ENCODE results near the gene ATXN1L.
"Not testable (repeated sequence)": the region's sequence is repeated elsewhere in the genome, so short reads cannot be mapped to it uniquely, and the experiment has no call there.

The ATXN1L gene

GRCh38 chr16:71831698-71832097 lies 14.1 kb upstream of the ATXN1L start:
- DNase-seq (ENCODE audit: low spot score); H2BK12ac ChIP-seq (ENCODE audit: low read length); H2BK15ac ChIP-seq (ENCODE audit: low read length); H3K27ac ChIP-seq (replicated peaks; ENCODE audit: low read length); H2BK120ac ChIP-seq (ENCODE audit: low read depth, low read length); H3K23ac ChIP-seq (ENCODE audit: low read depth, low read length, poor library complexity); H3K36me3 ChIP-seq (replicated peaks in 1 of 2; ENCODE audit: control insufficient read depth in 2 of 2, insufficient read depth in 2 of 2, low read length in 2 of 2); H3K27me3 ChIP-seq (ENCODE audit: control insufficient read depth in 3 of 3, insufficient read depth in 3 of 3, low read depth in 1 of 3, low read length in 3 of 3); H3K9me3 ChIP-seq (replicated peaks in 1 of 2; ENCODE audit: control insufficient read depth in 2 of 2, insufficient read depth in 1 of 2, low read depth in 1 of 2, low read length in 2 of 2); H2AFZ ChIP-seq (ENCODE audit: low read length); H3K4me1 ChIP-seq (ENCODE audit: control insufficient read depth in 2 of 2, insufficient read depth in 1 of 2, low read depth in 1 of 2, low read length in 2 of 2); H2BK5ac ChIP-seq (ENCODE audit: low read length); H3K4me3 ChIP-seq (ENCODE audit: low read length in 2 of 2); H3K9ac ChIP-seq (ENCODE audit: low read depth, low read length, poor library complexity); H3K4ac ChIP-seq (ENCODE audit: low read length); H3K79me1 ChIP-seq (ENCODE audit: low read depth, low read length); H3K18ac ChIP-seq (ENCODE audit: low read length); H3K4me2 ChIP-seq (ENCODE audit: insufficient read depth, low read length, poor library complexity, severe bottlenecking); H4K91ac ChIP-seq (ENCODE audit: low read depth, low read length, poor library complexity); H4K8ac ChIP-seq (ENCODE audit: low read depth, low read length); H2AK5ac ChIP-seq (ENCODE audit: low read depth, low read length); H3K14ac ChIP-seq (ENCODE audit: low read length): not testable (repeated sequence)
- WGBS, 2 donors (ENCODE audit: extremely low coverage in 2 of 2, insufficient read length in 2 of 2, insufficient replicate concordance in 1 of 2), result no CpG with 5 or more reads among the region's 3 CpGs

- H3K4me2 ChIP-seq (ENCODE audit: insufficient read depth, low read length, poor library complexity, severe bottlenecking); H3K27ac ChIP-seq (replicated peaks; ENCODE audit: low read length); H3K23ac ChIP-seq (ENCODE audit: low read depth, low read length, poor library complexity); H2BK12ac ChIP-seq (ENCODE audit: low read length); H2AK5ac ChIP-seq (ENCODE audit: low read depth, low read length); DNase-seq (ENCODE audit: low spot score); H3K4me3 ChIP-seq (ENCODE audit: low read length in 2 of 2); H2BK5ac ChIP-seq (ENCODE audit: low read length); H2AFZ ChIP-seq (ENCODE audit: low read length); H3K9me3 ChIP-seq (replicated peaks in 1 of 2; ENCODE audit: control insufficient read depth in 2 of 2, insufficient read depth in 1 of 2, low read depth in 1 of 2, low read length in 2 of 2); H3K4me1 ChIP-seq (ENCODE audit: control insufficient read depth in 2 of 2, insufficient read depth in 1 of 2, low read depth in 1 of 2, low read length in 2 of 2); H3K9ac ChIP-seq (ENCODE audit: low read depth, low read length, poor library complexity); H4K8ac ChIP-seq (ENCODE audit: low read depth, low read length); H3K36me3 ChIP-seq (replicated peaks in 1 of 2; ENCODE audit: control insufficient read depth in 2 of 2, insufficient read depth in 2 of 2, low read length in 2 of 2); H2BK15ac ChIP-seq (ENCODE audit: low read length); H4K91ac ChIP-seq (ENCODE audit: low read depth, low read length, poor library complexity); H3K79me1 ChIP-seq (ENCODE audit: low read depth, low read length); H3K27me3 ChIP-seq (ENCODE audit: control insufficient read depth in 3 of 3, insufficient read depth in 3 of 3, low read depth in 1 of 3, low read length in 3 of 3); H3K4ac ChIP-seq (ENCODE audit: low read length); H3K14ac ChIP-seq (ENCODE audit: low read length); H2BK120ac ChIP-seq (ENCODE audit: low read depth, low read length); H3K18ac ChIP-seq (ENCODE audit: low read length): not testable (repeated sequence)
- no CpG with 5 or more reads among the region's 2 CpGs for WGBS, 2 donors (ENCODE audit: extremely low coverage in 2 of 2, insufficient read length in 2 of 2, insufficient replicate concordance in 1 of 2)
Observed at GRCh38 chr16:71832112-71832511, 13.7 kb upstream of the ATXN1L start.

DNA sequence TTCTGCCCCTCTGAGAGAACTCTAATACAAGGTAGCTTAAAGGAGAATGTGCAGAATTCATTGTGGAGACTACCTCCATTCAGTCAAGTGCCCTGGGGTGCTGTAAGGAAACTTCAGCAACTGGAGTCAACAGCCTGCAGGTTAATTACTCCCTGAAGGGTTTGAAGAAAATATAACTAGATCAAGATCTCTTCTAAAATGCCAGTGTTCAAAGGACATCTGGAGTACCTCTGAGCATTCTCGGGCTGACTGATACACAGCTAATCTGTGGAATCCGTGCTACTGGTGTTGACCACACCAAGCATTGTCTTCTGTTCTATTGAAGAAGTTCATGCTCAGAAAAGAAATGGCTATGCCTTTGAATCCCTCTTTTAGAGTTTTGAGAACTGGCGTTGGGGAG lies 11.5 kb upstream of the ATXN1L start:
- no peak overlapping the region for H4K8ac ChIP-seq (ENCODE audit: low read depth, low read length)
- no peak overlapping the region for H2BK12ac ChIP-seq (ENCODE audit: low read length)
- WGBS, 2 donors (ENCODE audit: extremely low coverage in 2 of 2, insufficient read length in 2 of 2, insufficient replicate concordance in 1 of 2), result no CpG with 5 or more reads among the region's 3 CpGs
- H3K79me1 ChIP-seq (ENCODE audit: low read depth, low read length), result no peaks in the 10 kb centered on the region
- H2BK5ac ChIP-seq (ENCODE audit: low read length), result no peak overlapping the region
- H2AK5ac ChIP-seq (ENCODE audit: low read depth, low read length), result no peak overlapping the region
- no peak overlapping the region for H3K27ac ChIP-seq (replicated peaks; ENCODE audit: low read length)
- no peak overlapping the region for H2BK120ac ChIP-seq (ENCODE audit: low read depth, low read length)
- no peak overlapping the region for H3K23ac ChIP-seq (ENCODE audit: low read depth, low read length, poor library complexity)
- H3K4me3 ChIP-seq (ENCODE audit: low read length in 2 of 2), result no peak overlapping the region
- H3K9me3 ChIP-seq (replicated peaks in 1 of 2; ENCODE audit: control insufficient read depth in 2 of 2, insufficient read depth in 1 of 2, low read depth in 1 of 2, low read length in 2 of 2), result no peaks in the 10 kb centered on the region
- no peaks in the 10 kb centered on the region for H3K36me3 ChIP-seq (replicated peaks in 1 of 2; ENCODE audit: control insufficient read depth in 2 of 2, insufficient read depth in 2 of 2, low read length in 2 of 2)
- H3K4me1 ChIP-seq (ENCODE audit: control insufficient read depth in 2 of 2, insufficient read depth in 1 of 2, low read depth in 1 of 2, low read length in 2 of 2), result no peaks in the 10 kb centered on the region
- DNase-seq (ENCODE audit: low spot score), result no peak
- no peak overlapping the region for H4K91ac ChIP-seq (ENCODE audit: low read depth, low read length, poor library complexity)
- no peak overlapping the region for H3K18ac ChIP-seq (ENCODE audit: low read length)
- H3K27me3 ChIP-seq (ENCODE audit: control insufficient read depth in 3 of 3, insufficient read depth in 3 of 3, low read depth in 1 of 3, low read length in 3 of 3), result no peaks in the 10 kb centered on the region
- no peak overlapping the region for H3K4me2 ChIP-seq (ENCODE audit: insufficient read depth, low read length, poor library complexity, severe bottlenecking)
- H3K9ac ChIP-seq (ENCODE audit: low read depth, low read length, poor library complexity), result no peak overlapping the region
- H2AFZ ChIP-seq (ENCODE audit: low read length), result no peak overlapping the region
- no peak overlapping the region for H3K14ac ChIP-seq (ENCODE audit: low read length)
- no peak overlapping the region for H3K4ac ChIP-seq (ENCODE audit: low read length)
- H2BK15ac ChIP-seq (ENCODE audit: low read length), result no peak overlapping the region

- no peak overlapping the region for H4K91ac ChIP-seq (ENCODE audit: low read depth, low read length, poor library complexity)
- H2BK5ac ChIP-seq (ENCODE audit: low read length), result no peak overlapping the region
- no peak overlapping the region for H3K27ac ChIP-seq (replicated peaks; ENCODE audit: low read length)
- DNase-seq (ENCODE audit: low spot score), result no peak
- no peaks in the 10 kb centered on the region for H3K4me1 ChIP-seq (ENCODE audit: control insufficient read depth in 2 of 2, insufficient read depth in 1 of 2, low read depth in 1 of 2, low read length in 2 of 2)
- H4K8ac ChIP-seq (ENCODE audit: low read depth, low read length), result no peak overlapping the region
- H3K4me3 ChIP-seq (ENCODE audit: low read length in 2 of 2), result no peak overlapping the region
- no CpG with 5 or more reads among the region's 3 CpGs for WGBS, 2 donors (ENCODE audit: extremely low coverage in 2 of 2, insufficient read length in 2 of 2, insufficient replicate concordance in 1 of 2)
- H3K79me1 ChIP-seq (ENCODE audit: low read depth, low read length), result no peaks in the 10 kb centered on the region
- H2BK120ac ChIP-seq (ENCODE audit: low read depth, low read length), result no peak overlapping the region
- no peak overlapping the region for H3K14ac ChIP-seq (ENCODE audit: low read length)
- no peak overlapping the region for H3K9ac ChIP-seq (ENCODE audit: low read depth, low read length, poor library complexity)
- H2AK5ac ChIP-seq (ENCODE audit: low read depth, low read length), result no peak overlapping the region
- no peak overlapping the region for H2BK12ac ChIP-seq (ENCODE audit: low read length)
- H2AFZ ChIP-seq (ENCODE audit: low read length), result no peak overlapping the region
- no peaks in the 10 kb centered on the region for H3K36me3 ChIP-seq (replicated peaks in 1 of 2; ENCODE audit: control insufficient read depth in 2 of 2, insufficient read depth in 2 of 2, low read length in 2 of 2)
- no peak overlapping the region for H3K18ac ChIP-seq (ENCODE audit: low read length)
- H3K27me3 ChIP-seq (ENCODE audit: control insufficient read depth in 3 of 3, insufficient read depth in 3 of 3, low read depth in 1 of 3, low read length in 3 of 3), result no peaks in the 10 kb centered on the region
- H3K4me2 ChIP-seq (ENCODE audit: insufficient read depth, low read length, poor library complexity, severe bottlenecking), result no peak overlapping the region
- no peak overlapping the region for H2BK15ac ChIP-seq (ENCODE audit: low read length)
- H3K4ac ChIP-seq (ENCODE audit: low read length), result no peak overlapping the region
- H3K23ac ChIP-seq (ENCODE audit: low read depth, low read length, poor library complexity), result no peak overlapping the region
- no peaks in the 10 kb centered on the region for H3K9me3 ChIP-seq (replicated peaks in 1 of 2; ENCODE audit: control insufficient read depth in 2 of 2, insufficient read depth in 1 of 2, low read depth in 1 of 2, low read length in 2 of 2)
Observed at GRCh38 chr16:71837150-71837549, 8.6 kb upstream of the ATXN1L start.

Data from neuronal stem cell (in vitro differentiated cells).